CD4-positive, alpha-beta T cell treated with Interleukin-10 for 1 hour (primary cell): ENCODE results near the gene EXOSC7.
"Not testable (repeated sequence)": the region's sequence is repeated elsewhere in the genome, so short reads cannot be mapped to it uniquely, and the experiment has no call there.

Experiments used
- DNase-seq: peaks from one replicate; pipeline ENCODE4 v3.0.0-alpha.2; 2020

EXOSC7 gene

DNA sequence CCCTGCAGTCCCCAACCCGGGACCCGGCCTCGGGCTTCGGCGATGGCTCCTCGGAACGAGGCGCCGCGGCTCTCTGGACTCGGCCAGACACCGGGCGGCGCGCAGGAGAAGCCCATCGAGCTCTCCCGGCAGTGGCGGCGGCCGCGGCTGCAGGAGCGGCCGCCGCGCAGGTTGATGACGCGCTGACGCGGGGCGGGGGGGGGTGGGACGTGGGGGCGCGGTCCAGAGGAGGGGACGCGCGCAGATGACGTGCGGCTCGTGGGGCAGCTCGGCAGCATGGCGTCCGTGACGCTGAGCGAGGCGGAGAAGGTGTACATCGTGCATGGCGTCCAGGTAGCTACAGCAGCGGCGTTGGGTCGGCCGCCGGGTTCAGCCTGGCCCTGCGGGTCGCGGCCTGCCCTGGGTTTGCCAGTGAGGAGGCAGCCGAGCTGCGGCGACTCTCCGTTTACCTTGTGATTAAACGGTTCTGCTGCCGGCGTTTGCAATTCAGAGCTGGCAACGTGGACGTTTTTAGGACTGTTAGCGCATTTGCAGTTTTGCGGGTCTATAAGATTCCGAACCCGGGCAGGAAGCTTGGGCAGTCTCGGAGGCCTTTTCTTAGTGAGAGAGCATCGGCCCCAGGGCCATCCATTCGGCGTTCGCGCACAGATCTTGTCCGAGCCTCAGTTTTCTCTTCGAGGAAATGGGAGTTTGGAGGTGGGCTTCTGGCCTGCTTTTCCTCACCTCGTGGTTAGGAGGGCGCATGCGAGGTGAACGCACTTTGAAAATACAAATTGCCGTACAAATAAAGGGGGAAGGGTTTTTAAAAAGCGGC is at the start of gene EXOSC7, which contains the start of gene ZDHHC3:
TSS of gene EXOSC7 (plus strand) at position 243 of the 814 bp plus-strand sequence. CDS start at position 277, 34 bp downstream.
TSS of gene ZDHHC3 (minus strand) at position 173 of the 814 bp plus-strand sequence. CDS start 16,738 bp downstream, outside the sequence.
- DNase-seq = peak; percentile 89

DNA sequence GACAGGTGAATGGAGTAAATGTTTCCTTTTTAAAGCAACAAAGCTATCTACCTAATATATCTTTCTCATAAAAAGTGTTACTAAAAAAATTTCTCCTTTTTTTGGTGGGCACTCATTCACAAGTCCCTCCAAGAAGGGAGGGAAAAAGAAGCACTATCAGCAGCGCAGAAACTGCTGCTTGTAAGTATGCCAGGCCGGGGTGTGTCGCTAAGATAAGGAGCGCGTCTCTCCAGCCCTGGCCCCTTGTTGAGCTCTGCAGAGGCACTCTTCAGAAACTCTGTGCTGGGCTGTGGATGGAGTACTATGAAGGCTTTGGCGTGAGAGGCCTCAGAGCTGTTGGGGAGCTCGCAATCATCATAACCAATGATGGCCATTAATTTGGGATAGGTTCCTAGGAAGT is 49.1 kb upstream of the EXOSC7 start:
- no peak for DNase-seq

DNA sequence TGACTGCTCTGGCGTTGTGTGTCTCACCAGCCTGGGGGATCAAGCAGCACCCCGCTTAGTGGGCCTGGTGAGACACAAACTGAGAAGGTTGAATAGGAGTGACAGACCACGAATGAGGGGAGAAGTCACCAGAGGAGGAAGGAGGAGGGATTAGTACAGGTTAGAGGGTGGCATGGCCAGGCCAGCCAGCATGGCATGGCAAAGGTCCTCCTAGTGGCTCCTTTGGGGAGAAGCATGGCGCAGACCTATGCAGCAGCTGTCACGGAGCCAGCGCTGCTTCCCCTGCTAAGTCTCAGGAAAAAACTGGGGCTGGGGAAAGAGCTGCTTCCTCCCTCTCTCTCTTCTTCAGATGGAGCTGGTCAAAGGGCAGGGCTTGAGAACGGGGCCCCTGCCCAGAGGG is 48.7 kb upstream of the EXOSC7 start:
- DNase-seq = no peak

DNA sequence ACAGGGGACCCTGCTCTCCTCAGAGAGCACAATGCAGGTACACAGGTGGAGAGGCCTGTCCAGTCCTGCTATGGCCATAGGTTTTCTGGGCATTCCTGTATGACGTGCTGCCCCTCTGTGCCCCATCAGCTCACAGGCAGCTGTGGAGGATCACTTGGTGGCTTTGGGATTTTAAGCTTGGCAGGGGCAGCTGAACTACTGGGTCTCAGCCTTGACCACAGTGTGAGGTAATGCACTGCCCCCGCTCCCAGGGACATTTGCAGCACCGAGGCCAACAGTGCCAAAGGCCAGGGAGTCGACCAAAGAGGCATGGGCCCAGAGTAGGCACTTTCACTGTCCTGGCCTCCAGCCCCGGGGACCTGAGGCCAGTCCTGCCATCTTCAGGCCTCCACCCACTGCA is 46.3 kb upstream of the EXOSC7 start:
- DNase-seq = no peak

DNA sequence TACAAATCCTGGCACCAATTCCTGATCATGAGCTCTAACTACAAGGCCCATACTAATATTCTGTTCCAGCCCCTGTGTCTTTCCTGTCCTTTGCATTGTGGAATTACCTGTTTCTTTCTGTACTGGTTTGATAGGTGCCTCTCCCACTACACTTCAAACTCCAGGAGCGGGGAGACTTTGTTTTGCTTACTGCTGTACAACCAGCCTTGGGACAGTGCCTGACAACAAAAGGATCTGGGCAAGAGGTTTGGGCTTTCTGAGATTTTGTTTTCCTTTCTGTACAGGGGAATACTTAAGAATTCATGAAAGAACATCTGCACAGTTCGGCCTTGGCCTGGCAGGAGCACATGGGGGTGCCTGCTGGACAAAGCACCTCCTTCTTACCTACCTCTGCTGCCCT is 45.1 kb upstream of the EXOSC7 start:
- DNase-seq = no peak

DNA sequence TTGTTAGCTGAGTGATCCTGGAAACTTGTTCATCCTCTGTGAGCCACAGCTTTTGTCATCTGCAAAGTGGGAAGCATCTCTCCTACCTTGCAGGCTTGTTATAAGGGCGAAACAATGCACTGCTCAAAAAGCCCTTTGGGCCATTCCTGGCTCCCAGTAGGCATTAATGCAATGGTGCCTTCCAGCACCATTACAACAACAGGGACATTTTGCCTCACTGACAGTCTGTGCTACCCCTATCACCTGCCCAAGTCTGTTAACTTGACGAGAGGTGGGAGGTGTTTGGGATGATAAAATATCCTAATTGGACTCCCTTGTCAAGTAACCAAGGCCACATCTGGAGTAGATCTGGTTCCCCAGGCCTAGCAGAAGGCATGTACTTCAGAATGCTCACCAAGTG is 44.3 kb upstream of the EXOSC7 start:
- DNase-seq = no peak

DNA sequence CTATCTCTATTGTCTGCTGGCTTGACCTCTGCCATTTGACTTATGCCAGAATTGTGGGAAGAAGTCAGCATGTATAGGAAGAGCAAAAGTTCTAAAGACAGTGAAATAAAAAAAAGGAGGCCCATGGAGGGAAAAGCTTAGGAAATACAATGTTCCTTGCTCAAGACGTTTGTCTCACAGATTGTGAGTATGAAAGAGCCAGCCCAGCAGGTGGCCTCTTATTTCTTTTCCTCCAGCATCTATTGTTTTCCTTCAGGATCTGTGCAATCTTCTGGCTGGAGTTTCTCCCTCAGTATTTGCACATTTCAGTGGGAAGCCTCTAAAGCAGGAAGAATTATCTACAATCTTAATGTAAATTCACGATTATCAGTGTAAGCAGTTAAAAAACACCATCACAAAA is 43.8 kb upstream of the EXOSC7 start:
- no peak for DNase-seq

DNA sequence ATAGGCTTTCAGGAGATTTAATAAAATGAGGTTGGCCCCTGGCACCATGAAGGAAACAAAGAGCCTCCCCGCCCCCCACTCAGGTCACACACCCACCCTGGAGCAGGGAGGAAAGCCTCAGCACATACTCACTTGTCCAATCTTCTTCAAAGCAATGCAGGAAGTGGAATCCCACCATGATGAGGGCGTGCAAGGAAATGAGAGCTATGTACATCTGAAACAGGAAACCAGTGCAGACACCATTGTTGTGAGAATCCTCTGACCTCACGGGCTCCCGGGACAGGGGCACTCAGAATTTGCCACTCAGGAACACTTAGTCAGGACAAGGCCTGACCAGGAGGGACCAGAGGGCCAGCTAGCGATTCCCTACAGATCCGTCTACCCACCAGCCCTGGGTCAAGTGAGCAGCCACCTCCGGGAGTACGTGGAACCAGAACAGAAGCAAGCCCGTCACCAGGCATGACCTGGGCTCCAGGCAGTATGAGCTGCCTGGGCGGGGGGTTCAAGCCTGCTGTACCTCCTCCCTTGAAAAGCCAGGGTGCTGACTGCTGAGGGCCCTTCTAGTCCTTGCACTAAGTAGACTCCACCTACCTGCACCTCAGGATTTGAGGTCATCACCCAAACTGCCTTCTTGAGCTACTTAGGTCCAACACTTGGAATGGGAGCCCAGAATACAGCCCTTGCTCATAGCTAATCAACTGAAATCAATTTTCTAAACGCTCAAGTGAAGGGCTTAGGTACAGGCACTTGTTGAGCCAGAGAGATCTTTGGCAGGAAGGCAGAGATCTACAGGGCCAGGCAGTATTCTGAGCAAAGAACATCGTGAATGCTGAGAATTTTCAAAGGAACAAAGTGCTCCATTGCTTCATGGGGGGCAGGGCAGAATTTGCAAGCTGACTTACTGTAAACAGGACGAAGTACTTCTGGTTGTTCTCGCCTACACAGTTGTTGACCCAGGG is 42.8 kb upstream of the EXOSC7 start:
- no peak for DNase-seq

DNA sequence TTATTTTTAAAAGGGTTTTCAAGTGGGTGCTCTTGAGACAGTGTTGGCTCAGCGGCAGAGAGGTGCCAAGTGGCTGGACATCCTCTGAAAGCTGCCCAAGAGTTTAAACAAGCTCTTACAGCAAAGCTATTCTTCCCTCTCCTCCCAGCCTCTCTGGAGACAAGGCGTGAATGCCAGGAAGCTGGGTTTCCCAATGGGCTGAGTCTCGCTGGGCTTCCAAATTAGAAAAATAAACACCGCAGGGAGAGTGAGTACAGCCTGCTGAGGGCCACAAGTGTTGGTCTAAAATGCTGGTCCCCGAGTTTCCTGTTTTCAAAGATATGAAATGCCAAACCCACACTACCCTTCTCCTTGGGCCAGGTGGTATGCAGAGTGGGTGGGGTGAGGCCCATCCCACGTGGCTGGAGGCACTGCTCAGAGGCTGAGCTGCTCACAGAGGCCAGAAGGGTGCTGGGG is 36.4 kb upstream of the EXOSC7 start:
- no peak for DNase-seq

DNA sequence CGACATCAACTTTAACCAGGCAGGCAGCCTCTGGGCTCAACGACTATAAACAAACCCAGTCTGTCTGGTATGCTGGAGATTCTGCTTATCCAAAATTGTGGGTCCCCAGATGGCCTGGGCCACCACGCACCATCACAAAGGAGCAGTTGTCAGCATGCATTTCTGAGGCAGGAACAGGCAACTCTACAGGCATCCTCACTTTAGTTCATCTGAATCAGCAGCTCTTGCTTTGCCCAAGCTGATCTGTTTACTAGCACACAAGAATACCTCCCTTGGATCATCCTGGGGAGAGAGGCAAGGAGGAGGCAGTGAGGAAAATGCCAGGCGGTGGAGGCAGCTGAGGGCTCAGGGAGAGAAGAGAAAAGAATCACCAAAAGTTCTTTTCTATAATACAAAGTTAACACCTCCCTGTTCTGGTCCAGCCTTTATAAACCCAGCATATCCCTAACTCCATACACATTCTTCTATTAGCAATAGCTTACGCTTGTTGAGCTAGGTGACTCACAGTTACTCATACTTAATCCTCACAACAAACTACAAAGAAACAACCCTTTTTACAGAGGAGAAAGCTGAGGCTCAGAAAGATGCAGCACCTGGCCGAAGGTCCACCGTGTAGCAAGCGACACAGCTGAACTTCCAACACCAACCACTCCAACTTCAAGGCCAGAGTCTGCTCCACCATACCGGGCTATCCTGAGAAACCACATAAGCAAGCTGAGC is 33.7 kb upstream of the EXOSC7 start:
- no peak for DNase-seq

DNA sequence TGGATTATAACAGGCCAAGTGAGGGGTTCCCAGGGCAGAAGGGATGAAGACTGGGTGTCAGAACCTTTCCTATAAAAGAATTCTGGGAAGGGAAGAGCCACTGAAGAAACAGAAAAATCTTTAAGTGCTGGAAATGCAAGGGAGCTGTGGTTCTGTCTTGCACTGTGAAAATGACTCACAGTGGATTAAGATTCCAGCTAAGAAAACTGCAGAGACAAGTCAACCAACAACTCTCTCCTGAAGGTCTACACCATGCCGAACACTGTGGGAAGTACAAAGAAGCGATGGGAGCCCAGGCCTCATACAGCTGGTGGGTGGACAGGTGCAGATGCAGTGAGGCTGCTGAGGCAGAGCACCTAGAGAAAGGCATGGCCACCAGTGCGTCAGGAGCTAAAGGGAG is 27.8 kb upstream of the EXOSC7 start:
- no peak for DNase-seq

DNA sequence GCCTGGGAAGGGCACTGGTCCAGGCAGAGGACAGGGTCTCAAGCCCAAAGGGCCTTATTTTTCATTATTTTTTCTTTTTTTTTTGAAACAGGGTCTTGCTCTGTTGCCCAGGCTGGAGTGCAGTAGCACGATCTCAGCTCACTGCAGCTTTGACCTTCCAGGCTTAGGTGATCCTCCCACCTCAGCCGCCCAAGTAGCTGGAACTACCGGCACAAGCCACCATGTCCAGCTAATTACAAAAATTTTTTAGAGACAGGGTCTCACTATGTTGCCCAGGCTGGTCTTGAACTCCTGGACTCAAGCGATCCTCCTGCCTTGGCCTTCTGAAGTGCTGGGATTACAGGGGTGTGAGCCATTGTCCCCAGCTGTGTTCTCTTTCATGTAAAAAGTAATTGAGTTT is 26.3 kb upstream of the EXOSC7 start:
- not testable (repeated sequence) for DNase-seq

DNA sequence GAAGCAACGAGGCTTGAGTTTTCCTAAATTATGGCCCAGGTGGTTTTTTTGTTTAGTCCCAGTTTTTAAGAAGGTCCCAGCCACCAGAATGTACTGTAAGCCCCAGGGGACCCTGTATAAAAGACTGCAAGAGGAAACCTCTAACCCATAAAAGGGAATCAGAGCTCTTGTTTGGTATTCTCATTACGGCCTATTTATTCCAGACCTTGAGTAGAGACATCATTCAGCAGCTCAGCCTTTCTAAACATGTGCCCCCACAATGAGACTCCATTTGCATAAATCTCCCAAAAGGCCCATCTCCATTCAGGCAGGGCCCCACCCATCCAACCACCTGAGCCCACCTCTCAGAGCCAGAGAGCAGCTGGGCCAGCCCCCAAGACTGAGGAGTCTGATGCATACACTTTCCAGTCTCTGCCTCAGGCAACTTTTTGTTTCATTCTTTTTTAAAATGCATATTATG is 25.7 kb upstream of the EXOSC7 start:
- no peak for DNase-seq

DNA sequence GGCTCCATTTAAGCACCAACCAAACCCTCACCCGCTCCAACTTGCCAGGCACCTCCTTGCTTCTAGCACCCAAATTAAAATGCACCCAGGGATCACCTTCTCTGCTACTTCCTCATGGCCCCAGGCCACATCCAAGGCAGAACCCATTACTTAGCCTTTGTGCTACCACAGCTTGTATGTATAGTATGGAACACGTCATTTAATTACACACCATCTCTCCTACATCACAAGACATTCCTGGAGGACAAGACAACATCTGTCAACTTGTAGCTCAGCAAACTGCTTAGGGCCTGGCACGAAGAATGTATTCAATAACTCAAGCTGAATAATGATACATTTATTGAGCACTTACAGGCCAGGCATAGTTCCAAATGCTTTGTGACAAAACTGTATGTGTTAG is 23.4 kb upstream of the EXOSC7 start:
- no peak for DNase-seq

DNA sequence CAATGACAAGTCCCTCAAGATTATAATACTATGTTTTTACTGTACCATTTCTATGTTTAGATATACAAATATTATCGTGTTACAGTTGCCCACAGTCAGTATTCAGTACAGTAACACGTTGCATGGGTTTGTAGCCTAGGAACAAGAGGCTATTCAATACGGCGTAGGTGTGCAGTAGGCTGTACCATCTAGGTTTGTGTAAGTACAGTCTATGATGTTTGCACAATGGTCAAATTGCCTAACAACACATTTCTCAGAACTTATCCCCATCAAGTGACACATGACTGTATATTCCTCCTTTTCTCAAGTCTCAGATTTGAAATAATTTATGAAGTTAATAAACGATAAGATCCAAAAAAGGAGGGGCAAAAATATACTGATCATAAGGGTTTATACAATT is 21.7 kb upstream of the EXOSC7 start:
- no peak for DNase-seq

DNA sequence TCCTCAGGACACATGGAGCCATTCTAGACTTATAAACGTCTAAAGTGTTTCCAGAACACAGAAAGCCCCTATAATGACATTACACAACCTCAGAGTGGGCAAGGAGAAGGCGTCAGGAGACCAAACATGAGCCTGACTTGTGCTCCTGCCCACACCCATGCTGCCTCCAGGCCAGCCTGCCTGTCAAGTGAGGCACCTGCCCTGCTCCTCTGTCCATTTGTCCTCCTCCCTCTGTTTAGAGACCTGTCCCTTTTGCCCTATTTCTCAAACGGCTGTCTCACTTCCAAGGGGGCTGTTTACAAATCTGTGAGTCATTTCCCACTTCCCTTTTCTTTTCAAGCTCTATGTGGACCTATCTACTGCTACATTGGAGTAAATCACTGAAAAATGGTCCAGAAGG is 21.1 kb upstream of the EXOSC7 start:
- DNase-seq = no peak

DNA sequence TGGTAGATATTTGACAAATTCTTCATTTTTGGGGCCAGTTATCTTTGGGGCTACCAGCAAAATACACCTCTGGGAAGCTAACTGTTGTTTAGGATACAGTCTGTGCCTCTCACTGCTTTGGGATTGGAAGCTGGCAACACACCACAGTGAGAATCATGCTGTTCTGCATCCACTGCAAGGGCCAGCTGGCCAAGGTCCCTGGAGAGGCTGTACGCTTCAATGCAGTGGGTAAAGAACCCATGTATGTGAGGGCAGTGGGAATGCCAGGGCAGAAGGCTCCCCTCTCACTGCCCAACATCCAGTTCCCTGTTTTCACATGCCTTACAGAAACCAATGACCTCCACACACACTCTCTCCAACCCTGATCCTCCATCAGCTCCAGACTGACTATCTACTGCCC is 20.1 kb upstream of the EXOSC7 start:
- no peak for DNase-seq

DNA sequence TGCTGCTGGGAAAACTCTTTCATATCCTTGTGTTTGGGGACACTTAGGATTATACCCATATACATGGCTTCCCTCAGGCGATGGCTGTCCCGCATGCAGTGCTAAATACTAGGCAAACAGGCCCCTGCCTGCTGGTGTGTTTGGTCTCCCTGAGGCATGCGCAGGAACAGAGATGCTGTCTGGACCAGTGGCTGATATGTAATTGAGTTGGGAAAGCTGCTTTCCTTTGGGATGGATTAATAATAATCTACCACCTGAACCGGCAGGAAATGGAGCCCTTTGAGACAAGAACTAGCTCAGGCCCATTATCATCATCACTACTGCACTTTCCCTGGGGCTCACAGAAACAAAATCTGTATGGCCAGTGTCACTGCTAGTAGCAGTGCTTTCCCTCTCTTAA is 18.1 kb upstream of the EXOSC7 start:
- no peak for DNase-seq

DNA sequence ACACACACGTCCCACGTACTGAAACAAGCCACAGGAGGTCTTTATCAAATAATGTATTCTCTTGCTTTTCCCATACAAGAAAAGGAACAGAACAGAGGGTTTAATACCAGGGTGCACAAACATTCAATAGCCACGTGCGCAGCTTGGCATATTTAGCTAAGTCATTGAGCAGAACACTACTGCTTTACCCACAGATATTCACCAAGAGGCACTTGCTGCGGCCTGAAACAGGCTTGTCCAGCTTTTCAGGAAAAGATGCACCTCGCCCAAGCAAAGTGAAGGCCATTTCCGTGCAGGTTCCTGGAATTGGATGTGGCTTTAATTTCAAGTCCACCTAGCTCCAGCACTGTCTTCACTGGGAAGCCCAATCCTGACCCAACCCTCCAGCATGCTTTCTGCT is 17.7 kb upstream of the EXOSC7 start:
- no peak for DNase-seq

DNA sequence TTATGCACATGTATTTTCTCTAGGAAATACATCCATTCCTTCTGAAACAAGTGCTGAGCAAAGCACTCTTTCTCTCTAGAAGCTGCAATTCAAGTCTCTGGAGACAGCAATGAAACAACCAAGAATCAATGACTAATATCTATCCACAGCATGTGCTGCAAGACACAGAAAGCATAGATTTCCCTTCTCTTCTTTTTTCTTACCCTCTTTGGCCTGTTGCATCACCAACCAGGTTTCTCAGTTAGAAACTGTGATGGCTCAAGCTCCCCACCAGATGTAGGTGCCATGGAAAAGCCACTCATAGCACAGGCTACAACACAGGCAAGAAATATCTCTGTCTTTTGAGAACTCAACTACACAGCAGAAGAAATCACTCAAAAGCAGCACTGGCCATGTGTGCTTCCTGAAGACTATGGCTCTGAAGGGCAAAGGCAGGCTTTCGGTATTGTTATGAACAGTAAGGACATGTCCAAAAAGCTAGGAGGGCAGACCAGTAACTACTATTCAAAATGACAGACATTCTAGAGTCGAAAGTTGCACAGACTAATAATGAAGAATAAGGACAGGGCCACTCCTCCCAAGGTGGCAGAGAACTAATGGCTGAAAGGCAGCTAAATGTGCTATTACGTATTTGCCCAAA is 15.5 kb upstream of the EXOSC7 start:
- DNase-seq = no peak

DNA sequence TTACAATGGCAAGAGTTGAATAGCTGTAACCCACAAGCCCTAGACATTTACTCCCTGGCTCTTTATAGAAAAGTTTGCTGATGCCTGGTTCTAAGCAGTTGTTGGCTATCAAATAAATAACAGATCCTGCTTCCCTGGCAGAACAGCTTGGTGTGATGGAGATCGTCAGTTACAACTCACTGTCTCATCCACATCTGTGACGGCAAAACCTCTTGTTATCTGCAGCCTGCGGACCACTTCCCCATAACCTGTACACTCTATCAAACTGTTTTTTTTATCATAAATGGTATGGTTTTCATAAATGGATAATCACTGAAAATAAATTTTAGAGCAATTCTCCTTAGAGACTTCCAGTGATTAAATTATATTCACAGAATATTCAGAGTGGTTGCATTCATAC is 14.2 kb upstream of the EXOSC7 start:
- no peak for DNase-seq

DNA sequence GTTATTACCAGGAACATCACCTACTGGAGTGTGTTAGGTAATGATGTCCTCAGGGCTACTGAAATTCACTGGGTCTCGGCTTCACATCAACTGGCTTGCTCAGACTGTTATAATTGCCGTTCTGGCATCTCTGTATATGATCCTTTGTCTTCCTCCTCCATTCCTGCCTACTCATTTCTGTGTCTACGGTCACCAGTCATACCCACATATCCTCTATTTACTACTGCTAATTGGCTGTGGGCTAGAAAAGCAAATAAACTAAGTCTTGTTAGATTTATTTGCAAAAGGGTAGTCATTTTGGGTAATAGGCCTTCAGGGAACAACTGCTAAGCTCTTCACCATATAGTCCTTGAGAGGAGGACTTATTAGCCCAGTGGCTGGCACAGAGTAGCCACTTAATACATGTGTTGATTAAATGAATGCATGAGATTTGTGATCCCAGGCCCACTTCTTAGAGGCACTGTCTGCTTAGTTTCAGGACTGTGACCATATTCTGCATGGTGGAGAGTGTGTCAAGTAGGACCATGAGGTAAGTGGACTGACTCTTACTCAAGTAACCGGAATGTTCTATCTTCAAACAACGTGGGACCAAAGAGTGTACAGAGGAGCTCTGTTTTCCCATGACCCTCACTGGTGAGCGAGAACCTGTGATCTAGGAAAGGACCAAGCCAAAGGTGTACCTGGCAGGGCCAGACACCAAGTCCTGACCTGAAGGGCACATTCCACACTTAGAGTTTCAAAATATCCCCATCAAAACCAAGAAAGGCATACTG is 13.2 kb upstream of the EXOSC7 start:
- no peak for DNase-seq
